ENCODE results near the gene RAB20.

- TF ChIP-seq USF1 (IDR thresholded peaks at IDR 0.05) (no peak), RAD21 (IDR thresholded peaks at IDR 0.05; ENCODE audit: low read depth) (no peak), MAX (IDR thresholded peaks at IDR 0.05) (no peak), TAF1 (IDR thresholded peaks at IDR 0.05; ENCODE audit: low read depth) (no peak), EP300 (IDR thresholded peaks at IDR 0.05; ENCODE audit: borderline replicate concordance) (no peak), TEAD4 (IDR thresholded peaks at IDR 0.05) (no peak), REST (IDR thresholded peaks at IDR 0.05; ENCODE audit: low read depth) (no peak), EGR1 (IDR thresholded peaks at IDR 0.05) (no peak), CEBPB (IDR thresholded peaks at IDR 0.05) (no peak), YY1 (IDR thresholded peaks at IDR 0.05; ENCODE audit: low read depth) (no peak), FOXM1 (IDR thresholded peaks at IDR 0.05; ENCODE audit: borderline replicate concordance, low read depth) (no peak)
These were observed 43.9 kb downstream of the RAB20 start for GRCh38 chr13:110517505-110518225.

Data from Ishikawa (cell line).